ENCODE measurements around the gene ZNF626.
"Not testable (repeated sequence)": the region's sequence is repeated elsewhere in the genome, so short reads cannot be mapped to it uniquely, and the experiment has no call there.

The ZNF626 gene

GRCh38 chr19:20661150-20661819, at the start of gene ZNF626:
Gene ZNF626, minus strand, starts transcription at chr19:20661571. Its CDS starts 125 bp downstream, at chr19:20661446.
- no peak for DNase-seq

- no peak for DNase-seq
These were observed 7.9 kb upstream of the ZNF626 start for GRCh38 chr19:20669263-20669662.

GRCh38 chr19:20667281-20667680, 5.9 kb upstream of the ZNF626 start:
- DNase-seq = no peak

- no peak for DNase-seq
These were observed 3.8 kb upstream of the ZNF626 start for GRCh38 chr19:20664901-20665781.

- DNase-seq = not testable (repeated sequence)
These were observed 3.1 kb upstream of the ZNF626 start for GRCh38 chr19:20664475-20664874.

- no peak for DNase-seq
These were observed 1.2 kb upstream of the ZNF626 start for GRCh38 chr19:20662421-20663105.

GRCh38 chr19:20660473-20661140, 764 bp downstream of the ZNF626 start:
- DNase-seq = no peak

GRCh38 chr19:20640545-20640944, 20.8 kb downstream of the ZNF626 start:
- no peak for DNase-seq

- no peak for DNase-seq
These were observed 21.3 kb downstream of the ZNF626 start for GRCh38 chr19:20640023-20640422.

- DNase-seq = not testable (repeated sequence)
These were observed 36.8 kb downstream of the ZNF626 start for GRCh38 chr19:20624560-20624959.

- DNase-seq = no peak
These were observed 45.3 kb downstream of the ZNF626 start for GRCh38 chr19:20616071-20616470.

GRCh38 chr19:20614971-20615370, 46.4 kb downstream of the ZNF626 start:
- not testable (repeated sequence) for DNase-seq

GRCh38 chr19:20612711-20613316, 48.6 kb downstream of the ZNF626 start:
- DNase-seq = no peak

- no peak for DNase-seq
These were observed 49.5 kb downstream of the ZNF626 start for GRCh38 chr19:20611866-20612265.

- no peak for DNase-seq
These were observed 53.4 kb downstream of the ZNF626 start for GRCh38 chr19:20607943-20608342.
